Measurements from ENCODE around the gene EFHC1.
A peak's percentile ranks its signal among the peaks of the same experiment; 100 is the strongest.

The EFHC1 gene

DNA sequence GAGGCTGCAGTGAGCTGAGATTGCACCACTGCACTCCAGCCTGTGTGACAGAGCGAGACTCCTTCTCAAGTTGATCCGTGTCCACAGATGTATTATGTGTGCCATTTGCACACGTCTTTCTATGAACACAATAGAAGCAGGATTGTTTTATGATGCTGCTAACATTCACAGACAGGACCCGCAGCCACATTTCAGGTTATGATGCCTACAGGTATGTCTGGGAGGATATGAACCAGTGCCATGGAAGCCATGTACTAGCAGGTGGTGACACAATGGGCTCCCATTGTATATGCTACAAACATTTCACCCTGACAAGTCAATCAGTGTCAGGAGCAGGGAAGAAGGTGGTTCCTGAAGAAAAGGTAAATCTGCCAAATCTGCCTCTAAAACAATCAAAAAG is 152.4 kb downstream of the EFHC1 start:
- TF ChIP-seq, protein P1, sequence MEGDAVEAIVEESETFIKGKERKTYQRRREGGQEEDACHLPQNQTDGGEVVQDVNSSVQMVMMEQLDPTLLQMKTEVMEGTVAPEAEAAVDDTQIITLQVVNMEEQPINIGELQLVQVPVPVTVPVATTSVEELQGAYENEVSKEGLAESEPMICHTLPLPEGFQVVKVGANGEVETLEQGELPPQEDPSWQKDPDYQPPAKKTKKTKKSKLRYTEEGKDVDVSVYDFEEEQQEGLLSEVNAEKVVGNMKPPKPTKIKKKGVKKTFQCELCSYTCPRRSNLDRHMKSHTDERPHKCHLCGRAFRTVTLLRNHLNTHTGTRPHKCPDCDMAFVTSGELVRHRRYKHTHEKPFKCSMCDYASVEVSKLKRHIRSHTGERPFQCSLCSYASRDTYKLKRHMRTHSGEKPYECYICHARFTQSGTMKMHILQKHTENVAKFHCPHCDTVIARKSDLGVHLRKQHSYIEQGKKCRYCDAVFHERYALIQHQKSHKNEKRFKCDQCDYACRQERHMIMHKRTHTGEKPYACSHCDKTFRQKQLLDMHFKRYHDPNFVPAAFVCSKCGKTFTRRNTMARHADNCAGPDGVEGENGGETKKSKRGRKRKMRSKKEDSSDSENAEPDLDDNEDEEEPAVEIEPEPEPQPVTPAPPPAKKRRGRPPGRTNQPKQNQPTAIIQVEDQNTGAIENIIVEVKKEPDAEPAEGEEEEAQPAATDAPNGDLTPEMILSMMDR (IDR thresholded peaks at IDR 0.05; ENCODE audit: low read depth, low read length, missing control alignments): no peak
- H3K4me3 ChIP-seq (replicated peaks; ENCODE audit: low read depth, low read length): peak overlapping the region; percentile 81; the same call in 1 of the 2 replicates
- no peak for DNase-seq (ENCODE audit: extremely low read depth, low read depth)

DNA sequence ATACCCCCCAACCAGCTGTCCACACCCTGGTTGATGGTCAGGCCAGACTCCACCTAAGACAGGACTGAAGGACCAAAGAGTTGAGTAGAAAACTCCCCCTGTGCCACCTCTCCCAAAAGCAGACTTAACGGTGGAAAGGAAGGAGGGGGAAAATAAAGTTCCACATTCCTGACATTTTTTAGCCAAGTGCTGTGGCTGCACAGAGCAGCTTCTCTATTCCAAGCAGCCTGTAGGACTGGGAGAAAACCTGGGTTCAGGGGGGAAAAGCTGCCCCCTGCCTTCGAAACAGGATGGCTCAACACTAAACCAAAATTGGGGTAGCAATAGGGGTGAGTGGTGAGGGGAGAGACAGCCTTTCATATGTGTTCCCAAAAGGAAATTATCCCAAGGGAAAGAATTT is 153.2 kb downstream of the EFHC1 start:
- H3K4me3 ChIP-seq (replicated peaks; ENCODE audit: low read depth, low read length): peak overlapping the region; percentile 81
- DNase-seq (ENCODE audit: extremely low read depth, low read depth): no peak
- TF ChIP-seq, protein P1 (IDR thresholded peaks at IDR 0.05; ENCODE audit: low read depth, low read length, missing control alignments): peak; percentile 24

All from HFF-Myc (cell line).